ENCODE results near the gene KISS1.

The KISS1 gene

DNA sequence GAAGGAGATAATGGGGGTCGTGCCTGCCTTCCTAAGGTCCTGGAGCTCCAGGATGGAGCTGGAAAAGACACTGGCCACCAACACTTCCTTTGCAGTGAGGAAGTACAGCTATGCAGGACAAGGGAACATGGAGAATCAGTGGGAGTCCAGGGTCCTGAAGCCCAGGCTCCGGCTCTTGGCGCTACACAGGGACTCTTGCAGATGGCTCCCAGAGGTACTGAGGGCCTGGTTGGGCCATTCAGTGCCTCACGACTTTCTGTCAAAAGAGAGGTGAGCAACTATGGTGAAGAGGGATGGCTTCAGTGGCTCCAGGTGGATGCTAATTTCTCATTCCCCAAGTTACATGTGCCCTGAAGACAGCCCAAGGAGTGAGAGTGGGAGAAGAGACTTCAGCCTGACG lies 42.6 kb downstream of the KISS1 start:
- no peak for DNase-seq

GRCh38 chr1:204152310-204153044 lies 43.8 kb downstream of the KISS1 start:
- no peak for DNase-seq

DNA sequence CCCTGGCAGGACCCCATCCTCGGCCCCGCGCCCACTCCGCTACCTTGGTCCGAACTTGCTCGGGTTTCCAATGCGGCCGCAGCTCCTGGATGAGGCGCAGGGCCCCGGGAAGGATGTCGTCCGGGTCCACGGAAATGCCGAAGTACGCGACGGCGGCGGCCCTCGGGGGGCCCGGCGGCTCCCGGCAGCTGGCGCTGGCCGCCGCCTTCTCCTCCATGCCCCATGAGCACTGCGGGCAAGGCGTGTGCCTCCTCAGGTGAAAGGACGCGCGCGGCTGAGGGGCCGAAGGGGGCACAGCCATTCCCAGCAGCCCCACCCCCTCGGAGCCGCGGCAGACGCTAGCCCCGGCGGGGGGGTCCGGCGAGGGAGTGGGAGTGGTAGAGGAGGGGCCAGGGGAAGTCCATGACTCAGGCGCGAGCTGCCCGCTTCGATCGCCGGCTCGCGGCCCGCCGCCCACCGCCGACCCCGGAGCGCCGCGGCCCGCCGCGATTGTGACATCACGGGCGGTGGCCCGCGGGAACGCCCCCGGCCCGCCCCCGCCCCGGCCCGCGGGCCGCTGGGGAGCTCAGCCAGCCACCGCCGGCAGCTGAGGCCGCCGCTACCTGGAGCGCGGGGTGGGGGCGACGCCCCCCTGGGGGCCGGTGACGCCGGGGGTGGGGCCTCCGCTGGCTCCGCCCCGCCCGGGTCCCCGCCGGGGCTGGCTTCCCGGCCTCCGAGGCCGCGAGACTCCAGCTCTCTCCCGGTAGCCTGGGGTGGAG lies 44.6 kb downstream of the KISS1 start, which contains the start of gene ETNK2:
Gene ETNK2, minus strand, starts transcription at position 493 of the 758 bp plus-strand sequence. Its CDS starts 192 bp downstream, at position 301.
- peak; percentile 69 for DNase-seq

- DNase-seq: no peak
These were observed 45.4 kb downstream of the KISS1 start for GRCh38 chr1:204150702-204151551.

GRCh38 chr1:204149635-204150565 lies 46.4 kb downstream of the KISS1 start:
- no peak for DNase-seq

DNA sequence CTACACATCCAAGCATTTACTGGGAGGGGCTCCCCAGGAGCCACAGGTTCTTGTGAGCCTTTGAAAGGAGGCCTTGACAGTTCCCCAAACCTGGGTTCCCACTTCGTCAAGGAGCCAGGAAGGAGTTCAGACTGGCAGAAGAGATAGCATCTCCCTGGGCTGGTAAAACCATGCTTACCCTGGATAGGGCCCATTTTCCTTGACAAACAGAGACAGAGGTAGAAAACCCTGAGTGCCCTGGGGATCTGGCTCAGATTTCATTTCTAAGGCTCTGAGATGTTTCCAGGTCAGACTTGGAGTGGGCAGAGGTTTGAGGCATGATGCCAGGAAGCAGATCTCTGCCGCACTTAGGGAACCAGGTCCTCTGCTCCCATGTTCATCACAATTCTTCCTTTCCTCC lies 47.2 kb downstream of the KISS1 start:
- no peak for DNase-seq

GRCh38 chr1:204147406-204148383 lies 48.6 kb downstream of the KISS1 start:
- DNase-seq: no peak

GRCh38 chr1:204146965-204147364 lies 49.3 kb downstream of the KISS1 start:
- DNase-seq: no peak

DNA sequence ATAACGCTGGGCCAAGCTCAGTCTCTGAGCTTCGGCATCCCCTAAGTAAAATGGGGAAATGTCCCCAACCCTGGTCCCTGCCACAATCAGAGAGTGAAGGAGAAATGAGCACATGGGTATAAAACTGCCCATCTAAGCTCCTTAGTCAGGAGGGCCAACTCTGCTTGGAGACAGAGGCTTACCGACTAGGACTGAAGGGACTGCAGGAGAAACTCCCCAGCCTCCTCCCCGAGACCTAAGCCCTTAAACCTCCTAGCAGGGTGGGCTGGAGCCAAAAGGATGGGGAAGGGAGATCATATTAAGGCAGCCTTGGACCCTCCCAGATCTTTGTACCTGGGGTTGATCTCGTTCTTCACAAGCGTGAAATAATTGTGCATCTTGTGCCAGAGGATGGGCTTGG lies 50.0 kb downstream of the KISS1 start:
- DNase-seq: no peak

DNA sequence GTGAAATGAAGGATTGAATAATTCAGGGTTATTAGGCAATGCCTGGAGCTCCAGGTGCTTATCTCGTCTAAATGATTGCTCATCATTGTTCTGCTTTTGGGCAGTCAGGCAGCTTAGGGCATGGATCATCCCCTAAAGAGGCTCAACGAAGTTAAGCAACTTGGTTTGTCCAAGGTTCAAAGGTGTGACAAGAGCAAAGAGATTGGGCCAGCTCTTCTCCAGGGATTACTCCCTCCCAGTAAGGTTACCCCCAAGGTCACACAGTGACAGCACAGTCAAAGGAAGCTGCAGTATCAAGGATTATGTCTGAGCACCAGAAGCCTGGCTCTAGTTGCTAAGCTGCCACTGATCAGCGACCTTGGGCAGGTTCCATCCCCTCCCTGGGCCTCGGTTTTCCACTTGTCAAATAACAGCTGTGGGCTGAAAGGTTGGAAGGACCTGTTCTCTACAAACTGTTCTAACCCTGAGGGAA lies 51.2 kb downstream of the KISS1 start:
- DNase-seq: no peak

- DNase-seq: no peak
These were observed 52.8 kb downstream of the KISS1 start for GRCh38 chr1:204143276-204144041.

DNA sequence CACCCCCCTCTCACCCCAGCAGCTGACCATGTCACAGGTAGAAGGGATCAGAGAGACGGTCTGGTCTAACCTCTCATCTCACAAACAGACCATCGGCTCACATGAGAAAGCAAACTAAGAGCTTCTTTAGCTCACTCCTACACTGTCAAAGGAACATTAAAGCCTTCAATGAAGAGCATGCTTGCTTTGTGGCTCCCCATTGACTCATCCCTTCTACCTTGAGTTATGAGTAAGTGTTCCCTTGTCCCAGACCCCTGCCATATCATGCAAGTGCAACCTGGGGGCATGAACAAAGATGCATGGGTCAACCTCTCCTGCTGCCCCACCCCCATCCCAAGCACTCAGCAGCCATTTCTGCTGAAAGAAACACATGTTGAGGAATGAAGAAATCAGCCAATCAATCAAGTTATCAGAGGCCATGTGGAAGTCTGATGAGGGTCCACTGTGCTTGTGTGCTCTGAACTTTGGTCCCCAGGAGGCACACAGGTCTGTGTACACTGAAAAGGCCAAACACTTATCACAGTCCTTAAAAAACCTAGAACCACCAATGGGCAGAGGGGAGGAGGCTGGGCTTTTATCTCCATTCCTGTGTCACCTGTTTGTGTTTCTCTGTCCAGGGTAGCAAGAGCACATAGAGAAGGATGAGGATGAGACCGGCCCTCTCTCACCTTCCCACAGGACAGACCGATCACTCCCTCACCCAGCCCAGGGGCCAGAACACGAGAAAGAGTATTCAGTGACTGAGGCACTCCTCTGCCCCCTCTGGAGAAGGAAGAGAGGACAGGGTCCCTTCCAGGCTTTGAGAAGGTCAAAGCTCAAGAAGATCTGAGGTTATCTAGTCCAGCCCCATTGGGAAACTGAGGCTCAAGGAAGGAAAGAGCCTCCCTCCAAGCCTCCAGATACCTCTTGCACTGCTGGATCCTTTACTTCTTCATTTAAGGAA lies 54.0 kb downstream of the KISS1 start:
- DNase-seq: no peak

DNA sequence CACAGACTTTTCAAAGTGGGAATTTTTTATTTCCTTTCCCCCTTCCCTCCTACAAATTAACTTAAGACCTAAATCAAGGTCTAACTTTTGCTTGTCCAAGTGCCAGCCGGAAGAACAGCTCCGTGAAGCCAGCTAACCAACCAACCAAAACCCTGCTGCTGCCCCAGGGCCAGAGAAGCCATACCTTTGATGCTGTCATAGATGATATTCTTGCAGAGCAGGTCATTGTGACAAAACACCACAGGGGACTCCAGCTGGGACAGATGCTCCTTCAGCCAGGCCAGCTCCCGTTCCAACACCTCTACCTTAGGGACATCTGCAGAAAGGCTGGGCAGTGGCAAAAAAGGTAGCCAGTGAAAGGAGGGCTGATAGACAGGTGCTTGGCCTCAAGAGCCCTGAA lies 55.2 kb downstream of the KISS1 start:
- DNase-seq: no peak
